GM18502 (cell line): Measurements from ENCODE around the gene NCAM1.
A peak's percentile ranks its signal among the peaks of the same experiment; 100 is the strongest.
"Not testable (repeated sequence)": the region's sequence is repeated elsewhere in the genome, so short reads cannot be mapped to it uniquely, and the experiment has no call there.

Source experiments
- ATAC-seq: cut with Tn5 transposase; IDR thresholded peaks from one replicate; pipeline ENCODE4 v1.9.1; 2021; ENCODE audit warnings: mild to moderate bottlenecking; ENCODE audit not compliant: unreplicated experiment, poor library complexity

NCAM1 gene

GRCh38 chr11:113287801-113288200, 326.6 kb downstream of the NCAM1 start:
- ATAC-seq, result no peak

GRCh38 chr11:113288286-113288863, 327.2 kb downstream of the NCAM1 start:
- no peak for ATAC-seq

GRCh38 chr11:113289431-113290187, 328.4 kb downstream of the NCAM1 start:
- peak; percentile 94 for ATAC-seq

- ATAC-seq, result no peak
Measured at GRCh38 chr11:113293936-113294335, 332.7 kb downstream of the NCAM1 start.

- ATAC-seq, result no peak
Measured at GRCh38 chr11:113295993-113296392, 334.8 kb downstream of the NCAM1 start.

GRCh38 chr11:113296447-113297205, 335.4 kb downstream of the NCAM1 start:
- ATAC-seq, result no peak

GRCh38 chr11:113298496-113298895, 337.3 kb downstream of the NCAM1 start:
- ATAC-seq, result not testable (repeated sequence)

GRCh38 chr11:113304916-113305315, 343.7 kb downstream of the NCAM1 start:
- ATAC-seq, result no peak

- ATAC-seq, result peak; percentile 82
Measured at GRCh38 chr11:113305440-113306336, 344.5 kb downstream of the NCAM1 start.

- no peak for ATAC-seq
Measured at GRCh38 chr11:113308601-113309000, 347.4 kb downstream of the NCAM1 start.

GRCh38 chr11:113311536-113311935, 350.3 kb downstream of the NCAM1 start:
- ATAC-seq, result no peak

- ATAC-seq, result no peak
Measured at GRCh38 chr11:113313601-113314000, 352.4 kb downstream of the NCAM1 start.

- no peak for ATAC-seq
Measured at GRCh38 chr11:113314065-113314388, 352.8 kb downstream of the NCAM1 start.

GRCh38 chr11:113314389-113315301, 353.4 kb downstream of the NCAM1 start, which contains the start of gene TTC12:
Gene TTC12, plus strand, starts transcription at chr11:113314583. Its CDS starts 1,675 bp downstream, at chr11:113316258.
- ATAC-seq, result peak; percentile 98

- ATAC-seq, result no peak
Measured at GRCh38 chr11:113315811-113316210, 354.6 kb downstream of the NCAM1 start.

- no peak for ATAC-seq
Measured at GRCh38 chr11:113316256-113316655, 355.0 kb downstream of the NCAM1 start.

GRCh38 chr11:113317339-113317738, 356.1 kb downstream of the NCAM1 start:
- ATAC-seq, result no peak

- no peak for ATAC-seq
Measured at GRCh38 chr11:113319085-113319484, 357.9 kb downstream of the NCAM1 start.

GRCh38 chr11:113322158-113322557, 360.9 kb downstream of the NCAM1 start:
- ATAC-seq, result no peak
